GM12878 (cell line): Measurements from ENCODE around the gene BIK. TPM values are rescaled to one million over a fixed set of nuclear protein-coding genes. Genes with fewer than 3 reads are reported as not detected.

Source experiments
- ATAC-seq: fragments of 200-7000 bp; cut with Tn5 transposase; 3 replicates; pipeline ENCODE4 v1.9.1; 2020; ENCODE audit warnings: mild to moderate bottlenecking, moderate library complexity
- BruUV-seq: library from RNA; stranded (reverse); fragments of 400-500 nt; replicated peaks from 2 replicates; lab custom pipeline; 2021; lab: Mats Ljungman, UMichigan
- CTCF ChIA-PET: fragments of 300-600 bp; sonication (Branson Sonifier 250); formaldehyde crosslinking; extraction: SDS; loops from one replicate; lab custom pipeline; 2021; ENCODE audit warnings: inconsistent platforms; lab: Yijun Ruan, JAX
- POLR2A ChIA-PET: fragments of 350-600 bp; formaldehyde crosslinking; extraction: SDS; loops from one replicate; lab custom pipeline; 2021; ENCODE audit warnings: inconsistent platforms; lab: Charles Lee
- RAD21 ChIA-PET: fragments of 300-600 bp; sonication (Branson Sonifier 250); formaldehyde crosslinking; loops from one replicate; lab custom pipeline; 2023; ENCODE audit warnings: antibody characterized with exemption; ENCODE audit not compliant: unreplicated experiment; lab: Charles Lee
- SMC1A ChIA-PET: fragments of 300-600 bp; sonication (Branson Sonifier 250); formaldehyde crosslinking; loops from one replicate; lab custom pipeline; 2023; ENCODE audit not compliant: unreplicated experiment, uncharacterized antibody; lab: Charles Lee
- DNase-seq: peaks from one replicate; pipeline ENCODE4 v3.0.0-alpha.2; 2011; ENCODE audit warnings: low read depth, low spot score
- FAIRE-seq: peaks from 3 replicates; lab custom pipeline; 2011; peaks lifted over from hg19 to GRCh38; lab: Jason Lieb, UNC
- H2AFZ ChIP-seq: 2 replicates; pipeline ENCODE4 v1.6.0; 2011; ENCODE audit warnings: low read depth, low read length, control low read depth; ENCODE audit not compliant: control insufficient read depth
- H3K27ac ChIP-seq: 2 replicates; pipeline ENCODE4 v1.5.1; 2011; ENCODE audit warnings: control low read depth; ENCODE audit not compliant: control insufficient read depth, insufficient read depth
- H3K27me3 ChIP-seq, 2 experiments: replicated peaks in 1 of 2; 2 replicates each; pipeline versions ENCODE4 v1.6.0 to v1.6.1; 2011; ENCODE audit warnings: low read length in 1 of 2; ENCODE audit not compliant: control insufficient read depth in 2 of 2, insufficient read depth in 2 of 2
- H3K36me3 ChIP-seq, 2 experiments: 2 replicates each; pipeline ENCODE4 v1.5.1; 2011; ENCODE audit warnings: low read length in 1 of 2; ENCODE audit not compliant: control insufficient read depth in 2 of 2, insufficient read depth in 2 of 2
- H3K4me1 ChIP-seq: 2 replicates; pipeline ENCODE4 v1.6.1; 2011; ENCODE audit warnings: mild to moderate bottlenecking, low read length, moderate library complexity, mixed read lengths; ENCODE audit not compliant: control insufficient read depth, insufficient read depth
- H3K4me2 ChIP-seq: 2 replicates; pipeline ENCODE4 v1.6.0; 2011; ENCODE audit warnings: control low read depth; ENCODE audit not compliant: control insufficient read depth, insufficient read depth
- H3K4me3 ChIP-seq: fragments of 200-600 bp; sonication (generic); 2 replicates; pipeline ENCODE4 v1.5.1; 2016
- H3K79me2 ChIP-seq: 2 replicates; pipeline ENCODE4 v1.6.0; 2011; ENCODE audit warnings: low read length; ENCODE audit not compliant: control insufficient read depth, insufficient read depth
- H3K9ac ChIP-seq: 2 replicates; pipeline ENCODE4 v1.8.0; 2011; ENCODE audit warnings: low read length, control low read depth, mixed read lengths; ENCODE audit not compliant: control insufficient read depth, insufficient read depth
- H3K9me3 ChIP-seq: replicated peaks from 3 replicates; pipeline ENCODE4 v1.5.1; 2011; ENCODE audit warnings: mild to moderate bottlenecking, low read length; ENCODE audit not compliant: control insufficient read depth, insufficient read depth
- H4K20me1 ChIP-seq: 2 replicates; pipeline ENCODE4 v1.6.0; 2011; ENCODE audit not compliant: control insufficient read depth, insufficient read depth
- CBX3 ChIP-seq: fragments of 200-600 bp; sonication (generic); IDR thresholded peaks from 2 replicates; pipeline ENCODE4 v1.6.1; 2016; ENCODE audit warnings: low read depth, borderline replicate concordance
- NFXL1 ChIP-seq: fragments of 450-650 bp; IDR thresholded peaks from 2 replicates; pipeline ENCODE4 v1.6.1; 2017; ENCODE audit warnings: antibody characterized with exemption, mild to moderate bottlenecking, borderline replicate concordance
- SREBF2 ChIP-seq: IDR thresholded peaks from 2 replicates; pipeline ENCODE4 v1.6.1; 2012; ENCODE audit warnings: mild to moderate bottlenecking, low read length
- STAT1 ChIP-seq: fragments of 450-650 bp; conservative IDR thresholded peaks from 2 replicates; pipeline ENCODE4 v1.6.1; 2014; ENCODE audit warnings: antibody characterized with exemption, mild to moderate bottlenecking
- TARDBP ChIP-seq: IDR thresholded peaks from 2 replicates; pipeline ENCODE4 v1.6.1; 2016; ENCODE audit warnings: borderline replicate concordance
- whole genome bisulfite sequencing: methylation state at CpG from one replicate; pipeline ENCODE4 v1.1.6; 2016; ENCODE audit warnings: low lambda C conversion rate; ENCODE audit not compliant: insufficient replicate concordance, insufficient coverage; ENCODE audit errors: missing lambda C conversion rate; 5-methylcytosine and 5-hydroxymethylcytosine counted together
- in situ Hi-C: fragments of 300-500 bp; cut with MboI; formaldehyde crosslinking; loops from 9 replicates; pipeline ENCODE4 v1.14.3; 2018; ENCODE audit warnings: mixed read lengths
- intact Hi-C: fragments of 100-400 bp; cut with micrococcal nuclease; formaldehyde crosslinking; loops from one replicate; pipeline ENCODE4 v1.14.2; 2022; ENCODE audit not compliant: unreplicated experiment
- polyA plus RNA-seq, 11 experiments: library from polyadenylated mRNA; depleted of rRNA in 4 of 11; unstranded in 6 of 11; stranded (reverse) in 5 of 11; fragments of >200 nt; fragmentation: Nextera tagmentation in 4 of 11; fragmentation: Illumina TruSeq in 1 of 11; extraction: Ambion mirVana in 4 of 11; extraction: Trizol in 1 of 11; gene quantifications; 1 replicate in 1 of 11; 2 replicates in 10 of 11; pipeline versions ENCODE4 v1.2.1 to v1.2.3, GENCODE V29; 2011 to 2016; ENCODE audit warnings: inconsistent platforms in 2 of 11, missing spikeins in 2 of 11, low read depth in 1 of 11
- total RNA-seq, 4 experiments: library from RNA; depleted of rRNA in 3 of 4; stranded (reverse); fragments of >200 nt in 3 of 4; fragmentation: Illumina TruSeq in 1 of 4; extraction: Trizol in 1 of 4; gene quantifications; 2 replicates each; pipeline versions ENCODE4 v1.2.1 to v1.2.3, GENCODE V29; 2013 to 2021
- TF ChIP-seq, protein P1 (sequence below), 3 experiments: IDR thresholded peaks in 2 of 3; conservative IDR thresholded peaks in 1 of 3; 2 replicates each; pipeline ENCODE4 v1.5.1; 2011; ENCODE audit warnings: low read depth in 3 of 3, low read length in 3 of 3, mild to moderate bottlenecking in 3 of 3, control low read depth in 2 of 3, moderate library complexity in 2 of 3, inconsistent platforms in 1 of 3, mixed read lengths in 1 of 3; ENCODE audit not compliant: control insufficient read depth in 2 of 3, insufficient read depth in 1 of 3; ENCODE audit errors: extremely low read depth in 1 of 3
- TF ChIP-seq, protein P2 (sequence below): fragments of 450-650 bp; IDR thresholded peaks from 2 replicates; pipeline ENCODE4 v1.6.1; 2016; ENCODE audit warnings: mild to moderate bottlenecking

Gene BIK
- total and polyA plus RNA-seq, 10 of the 15 experiments (the other 5 are each of a cell fraction or from before 2014, with no cell fraction given) = 0.33 to 9.8 (median 3.9) TPM

- TF ChIP-seq, protein P1, sequence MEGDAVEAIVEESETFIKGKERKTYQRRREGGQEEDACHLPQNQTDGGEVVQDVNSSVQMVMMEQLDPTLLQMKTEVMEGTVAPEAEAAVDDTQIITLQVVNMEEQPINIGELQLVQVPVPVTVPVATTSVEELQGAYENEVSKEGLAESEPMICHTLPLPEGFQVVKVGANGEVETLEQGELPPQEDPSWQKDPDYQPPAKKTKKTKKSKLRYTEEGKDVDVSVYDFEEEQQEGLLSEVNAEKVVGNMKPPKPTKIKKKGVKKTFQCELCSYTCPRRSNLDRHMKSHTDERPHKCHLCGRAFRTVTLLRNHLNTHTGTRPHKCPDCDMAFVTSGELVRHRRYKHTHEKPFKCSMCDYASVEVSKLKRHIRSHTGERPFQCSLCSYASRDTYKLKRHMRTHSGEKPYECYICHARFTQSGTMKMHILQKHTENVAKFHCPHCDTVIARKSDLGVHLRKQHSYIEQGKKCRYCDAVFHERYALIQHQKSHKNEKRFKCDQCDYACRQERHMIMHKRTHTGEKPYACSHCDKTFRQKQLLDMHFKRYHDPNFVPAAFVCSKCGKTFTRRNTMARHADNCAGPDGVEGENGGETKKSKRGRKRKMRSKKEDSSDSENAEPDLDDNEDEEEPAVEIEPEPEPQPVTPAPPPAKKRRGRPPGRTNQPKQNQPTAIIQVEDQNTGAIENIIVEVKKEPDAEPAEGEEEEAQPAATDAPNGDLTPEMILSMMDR (IDR thresholded peaks at IDR 0.05 in 2 of 3, conservative IDR thresholded peaks at IDR 0.05 in 1 of 3; ENCODE audit: control insufficient read depth in 2 of 3, extremely low read depth in 1 of 3, insufficient read depth in 1 of 3, low read depth in 3 of 3, low read length in 3 of 3) = no peak
- no peak for TF ChIP-seq STAT1
- TF ChIP-seq NFXL1 = no peak
- TF ChIP-seq, protein P2, sequence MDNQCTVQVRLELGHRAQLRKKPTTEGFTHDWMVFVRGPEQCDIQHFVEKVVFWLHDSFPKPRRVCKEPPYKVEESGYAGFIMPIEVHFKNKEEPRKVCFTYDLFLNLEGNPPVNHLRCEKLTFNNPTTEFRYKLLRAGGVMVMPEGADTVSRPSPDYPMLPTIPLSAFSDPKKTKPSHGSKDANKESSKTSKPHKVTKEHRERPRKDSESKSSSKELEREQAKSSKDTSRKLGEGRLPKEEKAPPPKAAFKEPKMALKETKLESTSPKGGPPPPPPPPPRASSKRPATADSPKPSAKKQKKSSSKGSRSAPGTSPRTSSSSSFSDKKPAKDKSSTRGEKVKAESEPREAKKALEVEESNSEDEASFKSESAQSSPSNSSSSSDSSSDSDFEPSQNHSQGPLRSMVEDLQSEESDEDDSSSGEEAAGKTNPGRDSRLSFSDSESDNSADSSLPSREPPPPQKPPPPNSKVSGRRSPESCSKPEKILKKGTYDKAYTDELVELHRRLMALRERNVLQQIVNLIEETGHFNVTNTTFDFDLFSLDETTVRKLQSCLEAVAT = no peak
- TF ChIP-seq TARDBP = no peak
Measured at GRCh38 chr22:43160497-43161126, 50.1 kb downstream of the BIK start (continued).

GRCh38 chr22:43162412-43163150 is 52.0 kb downstream of the BIK start:
- 91% methylated on average over 23 of the region's 24 CpGs for WGBS
- ChIA-PET CTCF (no interaction called here), SMC1A (no interaction called here), POLR2A (no interaction called here), RAD21 (no interaction called here)
- Histone ChIP-seq H3K4me1 (no peaks in the 10 kb centered on the region; the same call in 1 of the 2 replicates), H3K36me3 (no peaks in the 10 kb centered on the region; a peak in 1 of 4 replicates), H3K27ac (no peak overlapping the region), H2AFZ (no peak overlapping the region), H3K27me3 (no peaks in the 10 kb centered on the region; a peak in 1 of 4 replicates), H3K79me2 (no peaks in the 10 kb centered on the region), H3K4me3 (no peak overlapping the region), H3K9me3 (no peaks in the 10 kb centered on the region), H3K4me2 (no peak overlapping the region), H4K20me1 (no peaks in the 10 kb centered on the region), H3K9ac (no peak overlapping the region)
- DNase-seq (no peak), ATAC-seq (no peak), FAIRE-seq (no peak)
- TF ChIP-seq CBX3 (no peak), SREBF2 (no peak), STAT1 (no peak), NFXL1 (no peak)
- TF ChIP-seq, protein P1 (IDR thresholded peaks at IDR 0.05 in 2 of 3, conservative IDR thresholded peaks at IDR 0.05 in 1 of 3; ENCODE audit: control insufficient read depth in 2 of 3, extremely low read depth in 1 of 3, insufficient read depth in 1 of 3, low read depth in 3 of 3, low read length in 3 of 3) = no peak
- no TSS peak for BruUV-seq
- in situ Hi-C loops (no loop called here), intact Hi-C loops (no loop called here)
